Measurements from ENCODE around the gene NPIPB6. TPM values are rescaled to one million over a fixed set of nuclear protein-coding genes. Genes with fewer than 3 reads are reported as not detected.

The NPIPB6 gene
- total and polyA plus RNA-seq, 2 donors (not counting 1 experiment from before 2014, with no cell fraction given) = 2.1 to 5.8 TPM

DNA sequence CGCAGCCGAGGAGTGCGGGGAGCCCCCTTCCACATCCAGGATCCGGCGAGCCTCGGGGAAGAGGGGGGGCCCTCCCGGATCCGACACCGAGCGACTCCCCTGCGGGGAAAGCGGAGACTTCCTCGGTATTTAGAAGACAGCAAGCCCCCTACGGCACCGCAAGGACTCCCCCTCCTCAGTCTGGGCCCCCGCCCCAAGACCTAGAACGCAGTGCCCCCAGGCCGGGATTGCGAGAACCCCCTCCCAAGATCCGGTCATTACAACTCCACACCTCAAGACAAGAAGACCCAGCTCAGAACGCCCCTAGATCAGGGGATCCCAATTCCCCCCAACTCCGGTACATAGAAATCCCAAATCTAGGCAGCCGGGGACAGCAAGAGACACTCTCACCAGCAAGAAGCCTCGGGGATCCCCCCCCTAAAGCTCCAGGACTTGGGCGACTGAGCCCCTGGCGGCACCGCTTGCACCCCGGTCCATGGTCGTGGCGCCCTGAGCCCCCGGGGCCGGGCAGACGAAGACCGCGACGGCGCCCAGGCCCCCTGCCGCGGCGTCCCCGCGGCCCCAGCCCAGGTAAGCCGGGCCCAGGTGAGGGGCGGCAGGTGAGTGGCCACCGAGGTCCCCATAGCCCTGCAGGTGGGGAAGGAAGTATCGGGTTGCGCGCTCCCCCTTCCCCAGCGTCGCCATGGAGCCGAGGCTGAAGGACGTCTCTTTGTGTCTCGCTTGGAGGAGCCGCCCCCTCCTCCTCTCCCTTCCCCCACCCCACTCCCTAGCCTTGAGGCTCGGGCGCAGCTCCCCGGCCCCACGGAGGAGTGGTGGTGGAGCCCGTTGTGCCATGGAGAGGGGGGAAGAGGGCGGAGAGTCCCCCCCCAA, 70.3 kb downstream of the NPIPB6 start:
- TF ChIP-seq EZH2 (IDR thresholded peaks at IDR 0.05; ENCODE audit: borderline replicate concordance, insufficient read depth, low read depth, low read length, poor library complexity, severe bottlenecking) = no peak
- TF ChIP-seq, protein P1, sequence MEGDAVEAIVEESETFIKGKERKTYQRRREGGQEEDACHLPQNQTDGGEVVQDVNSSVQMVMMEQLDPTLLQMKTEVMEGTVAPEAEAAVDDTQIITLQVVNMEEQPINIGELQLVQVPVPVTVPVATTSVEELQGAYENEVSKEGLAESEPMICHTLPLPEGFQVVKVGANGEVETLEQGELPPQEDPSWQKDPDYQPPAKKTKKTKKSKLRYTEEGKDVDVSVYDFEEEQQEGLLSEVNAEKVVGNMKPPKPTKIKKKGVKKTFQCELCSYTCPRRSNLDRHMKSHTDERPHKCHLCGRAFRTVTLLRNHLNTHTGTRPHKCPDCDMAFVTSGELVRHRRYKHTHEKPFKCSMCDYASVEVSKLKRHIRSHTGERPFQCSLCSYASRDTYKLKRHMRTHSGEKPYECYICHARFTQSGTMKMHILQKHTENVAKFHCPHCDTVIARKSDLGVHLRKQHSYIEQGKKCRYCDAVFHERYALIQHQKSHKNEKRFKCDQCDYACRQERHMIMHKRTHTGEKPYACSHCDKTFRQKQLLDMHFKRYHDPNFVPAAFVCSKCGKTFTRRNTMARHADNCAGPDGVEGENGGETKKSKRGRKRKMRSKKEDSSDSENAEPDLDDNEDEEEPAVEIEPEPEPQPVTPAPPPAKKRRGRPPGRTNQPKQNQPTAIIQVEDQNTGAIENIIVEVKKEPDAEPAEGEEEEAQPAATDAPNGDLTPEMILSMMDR (IDR thresholded peaks at IDR 0.05) = no peak
- ChIA-PET POLR2A (interaction anchor here (0.6 kb wide), 1 partner anchor 21 kb away, joined by 3 read pairs; no protein-coding TSS in a partner anchor), CTCF (interaction anchor here (2.2 kb wide), 1 partner anchor 24 kb away, joined by 7 read pairs; no protein-coding TSS in a partner anchor)
- peak overlapping the region; percentile 83 for H3K9ac ChIP-seq (ENCODE audit: low read length)
- Mint-ChIP-seq H3K4me1 (peaks cover 15% of the 10 kb centered on the region), H3K9me3 (ENCODE audit: insufficient read depth) (no peaks in the 10 kb centered on the region), H3K4me3 (peak overlapping the region; percentile 88), H3K27me3 (peaks cover 8% of the 10 kb centered on the region), H3K27ac (peak overlapping the region; percentile 65)
- peaks cover 15 to 22% of the 10 kb centered on the region in 2 donors for H3K4me1 ChIP-seq (ENCODE audit: control insufficient read depth in 2 of 2, insufficient read depth in 2 of 2, low read length in 2 of 2)
- H3K9me3 ChIP-seq (ENCODE audit: control extremely low read depth in 1 of 3, control insufficient read depth in 2 of 3, insufficient read depth in 1 of 3, low read length in 2 of 3) = peaks cover 0 to 4% (median 0%) of the 10 kb centered on the region in 3 donors
- H3K36me3 ChIP-seq (replicated peaks in 1 of 2; ENCODE audit: control extremely low read depth in 1 of 2, control insufficient read depth in 1 of 2, extremely low read depth in 1 of 2, insufficient read depth in 2 of 2, low read length in 1 of 2) = no peaks in the 10 kb centered on the region
- peak overlapping the region; percentile 44 to 84 (median 65) for H3K4me3 ChIP-seq (ENCODE audit: control extremely low read depth in 1 of 5, extremely low read depth in 1 of 5, insufficient read depth in 1 of 5, low read depth in 2 of 5, low read length in 4 of 5)
- 2% methylated on average over 33 of the region's 60 CpGs for WGBS (ENCODE audit: insufficient coverage)
- intact Hi-C loops (cut with micrococcal nuclease) = loop anchor here (1.0 to 2.0 kb wide), 3 partner anchors 16 to 81 kb away; no protein-coding TSS in a partner anchor
- peak overlapping the region; percentile 95 for H2AFZ ChIP-seq (ENCODE audit: insufficient read depth, low read depth, low read length, poor library complexity, severe bottlenecking)
- ATAC-seq (ENCODE audit: low read depth) (no peak), DNase-seq (peak; percentile 54)
- no peaks in the 10 kb centered on the region for H3K79me2 ChIP-seq (ENCODE audit: control insufficient read depth, insufficient read depth, low read length)
- H4K20me1 ChIP-seq (ENCODE audit: control insufficient read depth, insufficient read depth, low read length, poor library complexity, severe bottlenecking) = no peaks in the 10 kb centered on the region
- H3K27me3 ChIP-seq (replicated peaks in 1 of 4; ENCODE audit: control extremely low read depth in 1 of 4, control insufficient read depth in 3 of 4, insufficient read depth in 4 of 4, low read length in 3 of 4) = peaks cover 0 to 21% (median 10%) of the 10 kb centered on the region in 4 experiments
- H3K4me2 ChIP-seq (replicated peaks; ENCODE audit: low read depth, low read length, poor library complexity, severe bottlenecking) = peak overlapping the region; percentile 100
- H3K27ac ChIP-seq (ENCODE audit: low read length in 2 of 2) = peak overlapping the region in 1 of 2 donors; percentile 52

Small RNA genes within 50 kb of the gene (small RNA-seq; reads per million reads assigned to genes)
- gene AC138904.2 (ENCODE audit: insufficient read length, low read depth, low replicate concordance) = not detected
- not detected for gene MIR6862-1 (ENCODE audit: insufficient read length, low read depth, low replicate concordance)

Other genes with a start within 250 kb of the NPIPB6 start
- gene XPO6, start 151.5 kb downstream of the NPIPB6 start, total RNA-seq = 259 and 271 TPM in 2 replicates
- gene XPO6, start 151.5 kb downstream of the NPIPB6 start, polyA plus RNA-seq = 303 and 348 TPM in 2 replicates
- 1.2 and 1.3 TPM in 2 replicates for gene SBK1, start 71.0 kb downstream of the NPIPB6 start, total RNA-seq
- 0.22 and 0.78 TPM in 2 replicates for gene SBK1, start 71.0 kb downstream of the NPIPB6 start, polyA plus RNA-seq
- gene EIF3CL, start 40.3 kb upstream of the NPIPB6 start, total RNA-seq = 73.8 and 77.9 TPM in 2 replicates
- 37.9 and 90.2 TPM in 2 replicates for gene EIF3CL, start 40.3 kb upstream of the NPIPB6 start, polyA plus RNA-seq
- 0.30 and 0.58 TPM in 2 replicates for gene NPIPB7, start 108.8 kb upstream of the NPIPB6 start, total RNA-seq
- 0.52 and 0.92 TPM in 2 replicates for gene NPIPB7, start 108.8 kb upstream of the NPIPB6 start, polyA plus RNA-seq
- 37.7 and 40.2 TPM in 2 replicates for gene CLN3, start 128.6 kb upstream of the NPIPB6 start, total RNA-seq
- 34.3 and 44.1 TPM in 2 replicates for gene CLN3, start 128.6 kb upstream of the NPIPB6 start, polyA plus RNA-seq
- 2.6 and 2.9 TPM in 2 replicates for gene APOBR, start 131.1 kb upstream of the NPIPB6 start, total RNA-seq
- gene APOBR, start 131.1 kb upstream of the NPIPB6 start, polyA plus RNA-seq = 0.81 and 1.3 TPM in 2 replicates
- not detected in 2 replicates for gene IL27, start 143.3 kb upstream of the NPIPB6 start, total RNA-seq
- 0.09 TPM in 1 of 2 replicates, not detected in the other for gene IL27, start 143.3 kb upstream of the NPIPB6 start, polyA plus RNA-seq
- not detected in 2 replicates for gene NUPR1, start 175.5 kb upstream of the NPIPB6 start, total RNA-seq
- not detected in 2 replicates for gene NUPR1, start 175.5 kb upstream of the NPIPB6 start, polyA plus RNA-seq
- 52.5 and 52.9 TPM in 2 replicates for gene SGF29, start 190.4 kb upstream of the NPIPB6 start, total RNA-seq
- gene SGF29, start 190.4 kb upstream of the NPIPB6 start, polyA plus RNA-seq = 24.0 and 28.2 TPM in 2 replicates
- 0.32 and 0.36 TPM in 2 replicates for gene SULT1A2, start 233.5 kb upstream of the NPIPB6 start, total RNA-seq
- 0.29 TPM in 1 of 2 replicates, not detected in the other for gene SULT1A2, start 233.5 kb upstream of the NPIPB6 start, polyA plus RNA-seq
- 4.2 and 5.0 TPM in 2 replicates for gene SULT1A1, start 246.5 kb upstream of the NPIPB6 start, total RNA-seq
- 5.0 and 7.1 TPM in 2 replicates for gene SULT1A1, start 246.5 kb upstream of the NPIPB6 start, polyA plus RNA-seq

Data from B cell (primary cell).